Mucosa of descending colon (tissue), 3 donors: Measurements from ENCODE around the gene ANO8. TPM values are rescaled to one million over a fixed set of nuclear protein-coding genes. Genes with fewer than 3 reads are reported as not detected.
A peak's percentile ranks its signal among the peaks of the same experiment; 100 is the strongest.

Experiments
- ATAC-seq: fragments of 200-7000 bp; cut with Tn5 transposase; one replicate; pipeline ENCODE4 v1.9.1; 2020; ENCODE audit warnings: mild to moderate bottlenecking, moderate library complexity
- DNase-seq, 3 donors: peaks; one replicate each; pipeline ENCODE4 v3.0.0-alpha.2; 2020
- H3K36me3 ChIP-seq: fragments of 200-600 bp; one replicate; pipeline ENCODE4 v1.8.0; 2021; ENCODE audit warnings: low read depth, mild to moderate bottlenecking
- H3K4me1 ChIP-seq: fragments of 200-600 bp; one replicate; pipeline ENCODE4 v1.8.0; 2021; ENCODE audit warnings: low read depth, mild to moderate bottlenecking
- H3K4me3 ChIP-seq: fragments of 200-600 bp; one replicate; pipeline ENCODE4 v1.8.0; 2021; ENCODE audit warnings: mild to moderate bottlenecking
- H3K9me3 ChIP-seq: fragments of 200-600 bp; one replicate; pipeline ENCODE4 v1.8.0; 2021; ENCODE audit warnings: mild to moderate bottlenecking
- intact Hi-C, 2 donors: fragments of 100-400 bp; cut with DNase I in 1 of 2; cut with micrococcal nuclease in 1 of 2; formaldehyde crosslinking; loops; one replicate each; pipeline versions ENCODE4 v1.11.0 to v1.11.1; 2022; cut with DNase I, micrococcal nuclease
- total RNA-seq, 3 donors: library from RNA; stranded (reverse); fragmentation: NEBNext Ultra II Directional in 2 of 3; extraction: Animal tissue kit (Norgen Biotek cat#: 25700) in 2 of 3; gene quantifications; one replicate each; pipeline versions ENCODE4 v1.2.1 to v1.2.4, GENCODE V29; 2021 to 2023
- TF ChIP-seq, protein P1 (sequence below): fragments of 200-600 bp; IDR thresholded peaks from one replicate; pipeline ENCODE4 v1.8.0; 2022; ENCODE audit warnings: antibody characterized with exemption, mild to moderate bottlenecking
- donor health status: DM: no; HTN: no; CAD: no; lungs with moderate emphysema.
- donor health status: DM: no; HTN: no; CAD: no.
- donor health status: DM: no; HTN: yes; CAD: no.

ANO8 gene
- total RNA-seq, 3 donors from 2014 or later, result 7.1 to 9.4 (median 8.6) TPM

DNA sequence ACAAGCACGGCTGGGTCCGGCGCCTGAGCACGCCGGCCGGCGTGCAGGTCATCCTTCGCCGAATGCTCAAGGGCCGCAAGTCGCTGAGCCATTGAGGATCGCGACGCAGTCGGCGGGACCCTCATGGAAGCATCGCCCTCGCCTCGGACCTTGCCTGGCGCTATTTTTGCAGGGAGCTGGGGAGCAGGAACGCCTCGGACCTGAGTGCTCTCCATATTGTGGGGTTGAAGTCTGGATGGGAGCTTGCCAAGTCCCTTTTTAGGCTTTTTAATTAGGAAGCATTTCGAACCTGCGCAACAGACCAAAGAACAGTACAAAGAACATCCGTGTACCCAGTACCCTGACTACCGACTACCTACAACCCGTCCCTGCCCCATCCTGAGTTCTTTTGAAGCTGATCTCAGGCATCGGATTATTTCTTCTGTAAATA, 28.4 kb downstream of the ANO8 start:
- DNase-seq (peak in 2 of 3 donors; percentile 44 to 56), ATAC-seq (no peak)
- Histone ChIP-seq H3K4me3 (peak overlapping the region; percentile 60), H3K9me3 (no peaks in the 10 kb centered on the region), H3K36me3 (no peaks in the 10 kb centered on the region), H3K4me1 (peaks cover 40% of the 10 kb centered on the region)
- TF ChIP-seq, protein P1, sequence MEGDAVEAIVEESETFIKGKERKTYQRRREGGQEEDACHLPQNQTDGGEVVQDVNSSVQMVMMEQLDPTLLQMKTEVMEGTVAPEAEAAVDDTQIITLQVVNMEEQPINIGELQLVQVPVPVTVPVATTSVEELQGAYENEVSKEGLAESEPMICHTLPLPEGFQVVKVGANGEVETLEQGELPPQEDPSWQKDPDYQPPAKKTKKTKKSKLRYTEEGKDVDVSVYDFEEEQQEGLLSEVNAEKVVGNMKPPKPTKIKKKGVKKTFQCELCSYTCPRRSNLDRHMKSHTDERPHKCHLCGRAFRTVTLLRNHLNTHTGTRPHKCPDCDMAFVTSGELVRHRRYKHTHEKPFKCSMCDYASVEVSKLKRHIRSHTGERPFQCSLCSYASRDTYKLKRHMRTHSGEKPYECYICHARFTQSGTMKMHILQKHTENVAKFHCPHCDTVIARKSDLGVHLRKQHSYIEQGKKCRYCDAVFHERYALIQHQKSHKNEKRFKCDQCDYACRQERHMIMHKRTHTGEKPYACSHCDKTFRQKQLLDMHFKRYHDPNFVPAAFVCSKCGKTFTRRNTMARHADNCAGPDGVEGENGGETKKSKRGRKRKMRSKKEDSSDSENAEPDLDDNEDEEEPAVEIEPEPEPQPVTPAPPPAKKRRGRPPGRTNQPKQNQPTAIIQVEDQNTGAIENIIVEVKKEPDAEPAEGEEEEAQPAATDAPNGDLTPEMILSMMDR, result no peak
- intact Hi-C loops, result no loop called here

DNA sequence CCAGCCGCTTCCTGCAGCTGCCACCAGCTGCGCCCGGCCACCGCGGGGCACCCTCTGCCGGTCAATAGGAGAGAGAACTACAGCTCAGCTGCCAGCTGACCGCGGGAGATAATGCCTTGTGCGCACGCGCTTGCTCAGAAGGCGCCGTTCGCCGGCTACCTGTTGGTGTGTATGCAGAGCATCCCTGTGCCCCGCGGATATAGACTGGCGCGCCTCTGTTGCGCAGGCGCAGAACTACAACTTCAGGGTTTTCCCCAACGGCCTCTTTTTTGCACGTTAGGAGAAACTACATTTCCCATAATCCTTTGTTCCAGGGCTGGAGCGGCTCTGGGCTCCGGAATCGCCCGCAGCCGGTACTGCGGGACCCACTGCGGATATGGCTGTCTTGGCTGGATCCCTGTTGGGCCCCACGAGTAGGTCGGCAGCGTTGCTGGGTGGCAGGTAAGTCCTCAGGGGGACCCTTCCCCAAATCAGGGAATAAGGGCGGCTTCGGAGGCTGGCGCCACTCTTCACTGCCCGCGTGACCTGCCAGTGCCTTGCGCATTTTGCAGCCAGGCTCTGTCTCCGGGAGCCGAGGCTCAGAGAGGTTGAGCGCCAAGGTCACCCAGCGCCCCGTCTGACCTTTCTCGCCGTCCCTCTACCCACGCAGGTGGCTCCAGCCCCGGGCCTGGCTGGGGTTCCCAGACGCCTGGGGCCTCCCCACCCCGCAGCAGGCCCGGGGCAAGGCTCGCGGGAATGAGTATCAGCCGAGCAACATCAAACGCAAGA, 29.0 kb downstream of the ANO8 start, which contains the start of gene MRPL34:
TSS of gene MRPL34 (plus strand) at position 356 of the 768 bp plus-strand sequence. CDS start at position 377, 21 bp downstream.
- H3K4me3 ChIP-seq, result peak within 1 kb of the TSS; percentile 60
- TF ChIP-seq, protein P1, result peak; percentile 80
- H3K4me1 ChIP-seq, result peaks cover 35% of the 10 kb centered on the region
- intact Hi-C loops, result no loop called here
- peak; percentile 80 for ATAC-seq
- DNase-seq, result peak; percentile 98 to 99 (median 98)
- H3K36me3 ChIP-seq, result no peaks in the 10 kb centered on the region
- H3K9me3 ChIP-seq, result no peaks in the 10 kb centered on the region

DNA sequence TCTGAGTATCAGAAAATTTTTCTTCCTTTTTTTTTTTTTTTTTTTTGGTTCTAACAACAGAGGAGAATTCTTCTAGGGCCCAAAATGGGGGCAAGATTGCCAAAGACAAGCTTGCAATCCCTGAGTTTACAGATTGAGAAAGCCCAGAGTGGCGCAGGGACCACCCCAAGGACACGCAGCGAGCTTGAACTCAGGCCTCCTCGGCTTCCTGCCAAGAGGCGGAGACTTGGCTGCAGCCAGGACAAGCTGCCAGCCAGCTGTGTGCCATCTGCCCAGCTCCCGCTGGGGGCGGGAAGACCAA, 29.5 kb downstream of the ANO8 start:
- no peak for DNase-seq
- H3K4me3 ChIP-seq, result peak overlapping the region; percentile 60
- H3K9me3 ChIP-seq, result no peaks in the 10 kb centered on the region
- intact Hi-C loops, result no loop called here
- H3K36me3 ChIP-seq, result no peaks in the 10 kb centered on the region
- TF ChIP-seq, protein P1, result no peak
- H3K4me1 ChIP-seq, result peaks cover 30% of the 10 kb centered on the region
- no peak for ATAC-seq

DNA sequence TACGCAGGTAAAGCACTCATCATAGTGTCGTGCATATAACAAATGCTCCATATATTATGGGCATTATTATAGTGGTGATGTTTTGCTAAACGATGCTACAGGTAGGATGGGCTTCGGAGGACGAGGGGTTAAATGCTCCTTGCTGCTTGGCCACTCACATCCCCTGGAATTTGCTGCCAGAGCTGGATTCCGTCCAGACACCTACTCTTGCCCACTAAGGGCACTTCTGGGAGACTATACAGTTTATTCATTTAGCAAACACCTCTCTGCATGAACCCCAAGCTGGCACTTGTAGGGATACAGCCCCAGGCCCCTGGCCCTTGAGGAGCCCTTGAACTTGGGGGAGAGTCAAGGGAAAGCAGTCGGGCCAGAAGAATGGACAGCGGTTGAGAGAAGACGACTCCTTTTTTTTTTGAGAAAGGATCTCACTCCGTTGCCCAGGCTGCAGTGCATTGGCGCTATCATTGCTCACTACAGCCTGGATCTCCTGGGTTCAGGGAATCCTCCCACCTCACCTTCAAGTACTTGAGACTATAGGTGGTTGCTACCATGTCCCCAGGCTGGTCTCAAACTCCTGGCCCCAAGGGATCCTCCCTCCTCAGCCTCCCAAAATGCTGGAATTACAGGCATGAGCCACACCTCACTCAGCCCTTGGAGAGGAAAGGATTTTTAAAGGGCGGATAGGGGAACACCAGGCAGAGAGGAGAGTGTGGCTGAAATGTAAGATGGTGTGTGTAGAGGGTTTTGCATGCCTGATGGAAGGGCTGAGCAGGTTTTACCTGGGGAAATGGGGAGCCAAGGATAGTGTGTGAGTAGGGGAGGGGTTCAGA, 30.1 kb downstream of the ANO8 start:
- TF ChIP-seq, protein P1, result no peak
- Histone ChIP-seq H3K9me3 (no peaks in the 10 kb centered on the region), H3K4me3 (no peak overlapping the region), H3K36me3 (no peaks in the 10 kb centered on the region), H3K4me1 (peaks cover 30% of the 10 kb centered on the region)
- intact Hi-C loops, result no loop called here
- DNase-seq (peak in 1 of 3 donors; percentile 19), ATAC-seq (no peak)

DNA sequence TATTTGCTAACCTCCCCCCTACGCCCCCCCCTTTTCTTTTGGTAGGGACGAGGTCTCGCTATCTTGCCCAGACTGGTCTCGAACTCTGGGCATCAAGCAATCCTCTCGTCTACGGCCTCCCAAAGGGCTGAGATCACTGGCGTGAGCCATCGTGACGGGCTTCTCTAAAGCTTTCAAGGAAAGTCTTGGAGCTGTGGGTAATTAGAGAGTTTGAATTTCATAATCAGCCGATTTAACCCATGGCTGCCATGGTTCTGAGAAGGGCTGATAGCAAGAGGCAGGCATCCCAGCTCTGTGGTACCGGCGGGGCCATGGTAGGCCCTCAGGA, 30.8 kb downstream of the ANO8 start:
- Histone ChIP-seq H3K36me3 (no peaks in the 10 kb centered on the region), H3K9me3 (no peaks in the 10 kb centered on the region), H3K4me1 (peaks cover 30% of the 10 kb centered on the region), H3K4me3 (no peak overlapping the region)
- ATAC-seq (no peak), DNase-seq (peak in 2 of 3 donors; percentile 41 to 60)
- TF ChIP-seq, protein P1, result no peak
- intact Hi-C loops, result no loop called here
